ENCODE data around the gene ESPN. TPM values are rescaled to one million over a fixed set of nuclear protein-coding genes. Genes with fewer than 3 reads are reported as not detected.

The ESPN gene
- total and polyA plus RNA-seq, 2 of the 8 experiments (the other 6 are each of a cell fraction or from before 2014, with no cell fraction given) = 5.2 to 16.3 TPM

- 42% methylated on average over 27 of the region's 33 CpGs; no CpG with 5 or more reads in 1 of the 2 experiments for WGBS, 2 experiments (ENCODE audit: extremely low coverage in 1 of 2, insufficient coverage in 1 of 2, insufficient read length in 1 of 2, insufficient replicate concordance in 2 of 2, low coverage in 1 of 2, low lambda C conversion rate in 2 of 2, missing lambda C conversion rate in 1 of 2)
- Histone ChIP-seq H3K56ac (replicated peaks; ENCODE audit: insufficient read length, low read depth, low read length) (no peak overlapping the region), H3K9ac (replicated peaks in 1 of 4; ENCODE audit: extremely low read depth in 1 of 4, low read depth in 3 of 4, low read length in 3 of 4) (no peak overlapping the region), H2BK5ac (ENCODE audit: low read depth, low read length) (no peak overlapping the region), H3K23ac (ENCODE audit: insufficient read length) (no peak overlapping the region), H3K79me2 (ENCODE audit: control insufficient read depth in 1 of 2, insufficient read depth in 2 of 2, low read length in 2 of 2) (no peaks in the 10 kb centered on the region), H3K23me2 (ENCODE audit: low read depth, low read length) (no peaks in the 10 kb centered on the region), H4K8ac (ENCODE audit: extremely low read depth, insufficient read depth, low read length) (no peak overlapping the region), H4K91ac (replicated peaks; ENCODE audit: insufficient read length, low read length) (no peak overlapping the region), H4K20me1 (replicated peaks in 1 of 2; ENCODE audit: control insufficient read depth in 1 of 2, insufficient read depth in 2 of 2, low read length in 2 of 2) (peaks cover 0 to 5% of the 10 kb centered on the region in 2 experiments), H3K9me3 (ENCODE audit: insufficient read depth in 2 of 2, low read depth in 1 of 2, low read length in 1 of 2) (no peaks in the 10 kb centered on the region), H3K27me3 (replicated peaks in 1 of 4; ENCODE audit: control insufficient read depth in 3 of 4, extremely low read depth in 1 of 4, insufficient read depth in 3 of 4, low read length in 3 of 4) (no peaks in the 10 kb centered on the region; a peak in 1 of 7 replicates), H2BK15ac (ENCODE audit: low read length) (peak overlapping the region; percentile 83; the same call in 1 of the 2 replicates), H4K5ac (ENCODE audit: insufficient read length, low read depth, low read length) (no peak overlapping the region), H2AK5ac (ENCODE audit: low read depth, low read length) (no peak overlapping the region), H2BK12ac (ENCODE audit: low read depth, low read length) (no peak overlapping the region; the same call in 1 of the 2 replicates), H3K4ac (replicated peaks; ENCODE audit: insufficient read length, low read depth, low read length) (no peak overlapping the region), H3K27ac (ENCODE audit: low read depth, low read length) (no peak overlapping the region), H3K36me3 (ENCODE audit: control insufficient read depth in 2 of 4, insufficient read depth in 4 of 4, low read length in 3 of 4) (peaks cover 0 to 8% (median 1%) of the 10 kb centered on the region in 4 experiments; a peak in 2 of 8 replicates), H3K18ac (ENCODE audit: extremely low read depth, low read length) (no peak overlapping the region; the same call in 1 of the 2 replicates), H2AFZ (ENCODE audit: low read length) (no peak overlapping the region), H2BK120ac (replicated peaks; ENCODE audit: low read depth, low read length) (no peak overlapping the region), H3K79me1 (ENCODE audit: low read depth, low read length) (no peaks in the 10 kb centered on the region), H3K4me1 (replicated peaks in 1 of 4; ENCODE audit: control insufficient read depth in 3 of 4, insufficient read depth in 4 of 4, low read length in 3 of 4) (peaks cover 0 to 22% (median 14%) of the 10 kb centered on the region in 4 experiments; a peak in 6 of 7 replicates), H2BK20ac (ENCODE audit: low read length) (no peak overlapping the region), H3K4me2 (ENCODE audit: insufficient read depth in 1 of 2, low read depth in 2 of 2, low read length in 2 of 2) (no peak overlapping the region), H3K4me3 (ENCODE audit: extremely low read depth in 1 of 4, insufficient read depth in 2 of 4, low read depth in 3 of 4, low read length in 4 of 4) (no peak overlapping the region), H3K14ac (ENCODE audit: insufficient read length) (no peak overlapping the region)
- FAIRE-seq (no peak), DNase-seq (ENCODE audit: low read depth in 1 of 2, low spot score in 2 of 2) (peak in 1 of 2 experiments; percentile 91)
- ChIA-PET CTCF (ENCODE audit: partially characterized antibody) (interaction anchor here (1.0 to 6.6 kb wide), 14 partner anchors 8 to 140 kb away, joined by 3 to 87 read pairs (median 7); partner anchors contain the start of genes PLEKHG5 and TNFRSF25), POLR2A (ENCODE audit: partially characterized antibody) (interaction anchor here (1.5 to 13.7 kb wide), 3 partner anchors 11 to 24 kb away, joined by 3 to 123 read pairs (median 4); no protein-coding TSS in a partner anchor)
- TF ChIP-seq FOSL1 (IDR thresholded peaks at IDR 0.05; ENCODE audit: insufficient read depth, low read depth, low read length) (no peak), CHD2 (IDR thresholded peaks at IDR 0.05; ENCODE audit: low read length) (no peak), POLR2A (IDR thresholded peaks at IDR 0.05; ENCODE audit: control extremely low read depth in 1 of 2, low read depth in 2 of 2, low read length in 2 of 2) (no peak), MAFK (IDR thresholded peaks at IDR 0.05; ENCODE audit: low read depth, low read length) (no peak), ATF3 (IDR thresholded peaks at IDR 0.05; ENCODE audit: insufficient read depth, low read depth, low read length) (no peak), BACH1 (IDR thresholded peaks at IDR 0.05; ENCODE audit: low read length) (peak; percentile 91), HDAC2 (IDR thresholded peaks at IDR 0.05; ENCODE audit: borderline replicate concordance in 1 of 2, low read depth in 2 of 2, low read length in 2 of 2) (peak in 1 of 2 experiments; percentile 72; a peak in 1 of 4 replicates)
- TF ChIP-seq, protein P1, sequence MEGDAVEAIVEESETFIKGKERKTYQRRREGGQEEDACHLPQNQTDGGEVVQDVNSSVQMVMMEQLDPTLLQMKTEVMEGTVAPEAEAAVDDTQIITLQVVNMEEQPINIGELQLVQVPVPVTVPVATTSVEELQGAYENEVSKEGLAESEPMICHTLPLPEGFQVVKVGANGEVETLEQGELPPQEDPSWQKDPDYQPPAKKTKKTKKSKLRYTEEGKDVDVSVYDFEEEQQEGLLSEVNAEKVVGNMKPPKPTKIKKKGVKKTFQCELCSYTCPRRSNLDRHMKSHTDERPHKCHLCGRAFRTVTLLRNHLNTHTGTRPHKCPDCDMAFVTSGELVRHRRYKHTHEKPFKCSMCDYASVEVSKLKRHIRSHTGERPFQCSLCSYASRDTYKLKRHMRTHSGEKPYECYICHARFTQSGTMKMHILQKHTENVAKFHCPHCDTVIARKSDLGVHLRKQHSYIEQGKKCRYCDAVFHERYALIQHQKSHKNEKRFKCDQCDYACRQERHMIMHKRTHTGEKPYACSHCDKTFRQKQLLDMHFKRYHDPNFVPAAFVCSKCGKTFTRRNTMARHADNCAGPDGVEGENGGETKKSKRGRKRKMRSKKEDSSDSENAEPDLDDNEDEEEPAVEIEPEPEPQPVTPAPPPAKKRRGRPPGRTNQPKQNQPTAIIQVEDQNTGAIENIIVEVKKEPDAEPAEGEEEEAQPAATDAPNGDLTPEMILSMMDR (IDR thresholded peaks at IDR 0.05; ENCODE audit: control extremely low read depth in 1 of 3, insufficient read depth in 1 of 3, low read depth in 1 of 3, low read length in 3 of 3) = peak in 2 of 3 experiments; percentile 81 to 92; a peak in 3 of 4 replicates
These were observed 51.0 kb downstream of the ESPN start for GRCh38 chr1:6475381-6476133.

Data from H1 (cell line).